NCI-H345 (cell line): ENCODE data around the gene NTHL1.

Source experiments
- DNase-seq: peaks from one replicate; lab custom pipeline; 2025; lab: John Stamatoyannopoulos, UW

NTHL1 gene

GRCh38 chr16:2083876-2084780 lies 36.5 kb upstream of the NTHL1 start:
- DNase-seq = no peak

- DNase-seq = no peak
These were observed 35.8 kb upstream of the NTHL1 start for GRCh38 chr16:2083409-2083808.

GRCh38 chr16:2082983-2083364 lies 35.3 kb upstream of the NTHL1 start:
- no peak for DNase-seq

- DNase-seq = no peak
These were observed 34.7 kb upstream of the NTHL1 start for GRCh38 chr16:2082171-2082982.

- DNase-seq = no peak
These were observed 33.8 kb upstream of the NTHL1 start for GRCh38 chr16:2081201-2082084.

GRCh38 chr16:2079991-2080390 lies 32.4 kb upstream of the NTHL1 start:
- DNase-seq = no peak

- DNase-seq = no peak
These were observed 31.7 kb upstream of the NTHL1 start for GRCh38 chr16:2079311-2079800.

GRCh38 chr16:2078691-2079090 lies 31.1 kb upstream of the NTHL1 start:
- DNase-seq = no peak

GRCh38 chr16:2078096-2078495 lies 30.5 kb upstream of the NTHL1 start:
- no peak for DNase-seq

- no peak for DNase-seq
These were observed 30.1 kb upstream of the NTHL1 start for GRCh38 chr16:2077696-2078095.

GRCh38 chr16:2077016-2077415 lies 29.4 kb upstream of the NTHL1 start:
- no peak for DNase-seq

- no peak for DNase-seq
These were observed 28.6 kb upstream of the NTHL1 start for GRCh38 chr16:2076072-2076865.

GRCh38 chr16:2075631-2076030 lies 28.0 kb upstream of the NTHL1 start:
- DNase-seq = no peak

GRCh38 chr16:2074071-2074470 lies 26.4 kb upstream of the NTHL1 start:
- DNase-seq = no peak

GRCh38 chr16:2072926-2073325 lies 25.3 kb upstream of the NTHL1 start:
- DNase-seq = no peak

- no peak for DNase-seq
These were observed 24.0 kb upstream of the NTHL1 start for GRCh38 chr16:2071454-2072202.

- DNase-seq = no peak
These were observed 23.2 kb upstream of the NTHL1 start for GRCh38 chr16:2070576-2071453.

GRCh38 chr16:2066139-2066538 lies 18.5 kb upstream of the NTHL1 start:
- no peak for DNase-seq

- DNase-seq = no peak
These were observed 16.8 kb upstream of the NTHL1 start for GRCh38 chr16:2064368-2064945.
